ENCODE measurements around the gene OR2AT4.
"Not testable (repeated sequence)": the region's sequence is repeated elsewhere in the genome, so short reads cannot be mapped to it uniquely, and the experiment has no call there.

OR2AT4 gene

DNA sequence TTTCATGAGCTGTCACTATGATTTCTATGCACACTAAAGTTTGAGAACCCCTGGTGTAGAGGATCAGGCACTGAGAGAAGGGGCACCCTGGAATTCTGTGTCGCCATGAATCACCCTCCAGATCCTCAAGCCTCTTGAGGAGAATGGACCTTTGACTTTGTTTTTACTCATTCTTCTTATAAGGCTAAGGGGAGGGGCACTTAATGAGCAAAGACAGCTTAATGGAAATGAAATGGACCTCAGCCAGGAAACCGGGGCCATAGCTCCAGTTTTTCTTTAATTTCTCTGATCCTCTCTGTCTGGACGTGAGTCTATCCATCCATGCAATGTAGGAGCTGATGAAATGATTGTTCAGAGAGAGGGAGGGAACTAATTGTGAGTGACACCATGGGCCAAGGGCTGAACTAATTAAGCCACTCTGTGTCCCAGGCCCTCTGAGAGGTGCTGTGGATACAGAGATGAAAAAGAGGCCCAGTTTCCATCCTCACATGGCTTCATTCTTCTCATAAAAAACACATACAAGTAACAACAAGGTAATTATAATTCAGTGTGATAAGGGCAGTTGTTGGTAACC is 32.8 kb downstream of the OR2AT4 start:
- DNase-seq, result no peak

- no peak for DNase-seq
These were observed 37.4 kb downstream of the OR2AT4 start for GRCh38 chr11:75059299-75059698.

DNA sequence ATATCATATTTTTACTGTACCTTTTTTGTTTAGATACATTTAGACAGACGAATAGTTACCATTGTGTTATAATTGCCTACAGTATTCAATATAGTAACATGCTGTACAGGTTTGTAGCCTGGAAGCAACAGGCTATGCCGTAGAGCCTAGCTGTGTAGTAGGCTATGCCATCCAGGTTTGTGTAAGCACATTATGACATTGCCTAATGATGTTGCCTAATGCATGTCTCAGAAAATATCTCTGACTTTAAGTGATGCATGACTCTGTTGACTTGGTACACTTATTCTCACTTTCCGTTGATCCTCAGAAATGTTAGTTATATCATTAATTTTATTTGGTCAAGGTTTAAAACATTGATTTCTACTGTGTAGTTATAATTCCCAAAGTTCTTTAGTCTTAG is 39.9 kb downstream of the OR2AT4 start:
- no peak for DNase-seq

- DNase-seq, result no peak
These were observed 41.2 kb downstream of the OR2AT4 start for GRCh38 chr11:75055511-75055910.

- no peak for DNase-seq
These were observed 44.2 kb downstream of the OR2AT4 start for GRCh38 chr11:75052457-75052856.

- no peak for DNase-seq
These were observed 45.6 kb downstream of the OR2AT4 start for GRCh38 chr11:75051043-75051442.

DNA sequence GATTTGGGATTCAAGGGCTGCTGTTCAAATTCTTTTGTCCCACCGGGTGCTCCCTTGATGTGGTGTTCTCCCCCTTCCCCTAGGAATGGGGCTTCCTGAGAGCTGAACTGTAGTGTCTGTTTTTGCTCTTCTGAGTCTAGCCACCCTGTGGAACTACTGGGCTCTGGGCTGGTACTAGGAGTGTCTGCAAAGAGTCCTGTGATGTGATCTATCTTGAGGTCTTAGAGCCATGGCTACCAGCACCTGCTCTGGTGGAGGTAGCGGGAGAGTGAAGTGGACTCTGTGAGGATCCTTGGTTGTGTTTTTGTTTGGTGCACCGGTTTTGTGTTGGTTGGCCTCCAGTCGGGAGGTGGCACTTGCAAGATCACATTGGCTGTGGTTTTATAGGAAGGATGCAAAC is 46.2 kb downstream of the OR2AT4 start:
- no peak for DNase-seq

DNA sequence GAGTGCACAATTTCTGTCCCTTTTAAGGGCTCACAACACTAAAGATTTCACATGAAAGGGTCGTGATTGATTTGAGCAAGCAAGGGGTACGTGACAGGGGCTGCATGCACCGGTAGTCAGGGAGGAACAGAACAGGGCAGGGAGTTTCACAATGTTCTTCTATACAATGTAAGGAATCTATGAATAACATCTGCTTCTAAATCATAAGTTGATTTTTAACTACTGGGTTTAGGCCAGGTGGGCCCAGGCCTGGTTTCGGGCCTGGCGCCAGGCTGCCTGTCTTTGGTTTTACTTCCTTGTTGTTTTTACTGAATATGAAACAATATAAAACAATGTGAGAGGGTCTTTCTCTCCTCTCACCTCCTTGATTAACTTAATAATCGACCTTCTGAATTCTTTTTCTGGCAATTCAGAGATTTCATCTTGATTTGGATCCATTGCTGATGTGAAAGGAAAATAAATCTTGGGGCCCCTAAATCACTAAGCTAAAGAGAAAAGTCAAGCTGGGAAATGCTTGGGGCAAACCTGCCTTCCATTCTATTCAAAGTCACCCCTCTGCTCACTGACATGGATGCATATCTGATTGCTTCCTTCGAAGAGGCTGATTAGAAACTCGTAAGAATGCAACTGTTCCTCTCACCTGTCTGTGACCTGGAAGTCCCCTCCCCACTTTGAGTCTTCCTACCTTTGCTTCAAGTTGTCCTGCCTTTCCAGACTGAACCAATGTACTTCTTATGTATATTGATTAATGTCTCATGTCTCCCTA is 47.0 kb downstream of the OR2AT4 start:
- not testable (repeated sequence) for DNase-seq

DNA sequence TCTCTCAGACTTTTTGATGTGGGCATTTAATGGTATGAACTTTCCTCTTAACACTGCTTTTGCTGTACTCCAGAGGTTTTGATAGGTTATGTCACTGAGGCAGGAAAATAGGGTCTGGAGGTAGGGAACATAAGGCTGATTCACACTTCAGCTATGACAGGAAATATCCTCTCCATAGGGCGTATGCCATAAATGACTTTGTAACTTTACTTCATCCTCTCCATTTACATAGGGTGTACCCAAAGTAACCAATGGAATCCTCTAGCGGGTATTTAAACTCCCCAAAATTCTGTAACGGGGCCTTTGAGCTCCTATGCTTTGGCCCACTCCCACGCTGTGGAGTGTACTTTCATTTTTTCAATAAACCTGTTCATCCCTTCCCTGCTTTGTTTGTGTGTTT is 49.5 kb downstream of the OR2AT4 start:
- no peak for DNase-seq

- DNase-seq, result not testable (repeated sequence)
These were observed 50.0 kb downstream of the OR2AT4 start for GRCh38 chr11:75046668-75047067.

DNA sequence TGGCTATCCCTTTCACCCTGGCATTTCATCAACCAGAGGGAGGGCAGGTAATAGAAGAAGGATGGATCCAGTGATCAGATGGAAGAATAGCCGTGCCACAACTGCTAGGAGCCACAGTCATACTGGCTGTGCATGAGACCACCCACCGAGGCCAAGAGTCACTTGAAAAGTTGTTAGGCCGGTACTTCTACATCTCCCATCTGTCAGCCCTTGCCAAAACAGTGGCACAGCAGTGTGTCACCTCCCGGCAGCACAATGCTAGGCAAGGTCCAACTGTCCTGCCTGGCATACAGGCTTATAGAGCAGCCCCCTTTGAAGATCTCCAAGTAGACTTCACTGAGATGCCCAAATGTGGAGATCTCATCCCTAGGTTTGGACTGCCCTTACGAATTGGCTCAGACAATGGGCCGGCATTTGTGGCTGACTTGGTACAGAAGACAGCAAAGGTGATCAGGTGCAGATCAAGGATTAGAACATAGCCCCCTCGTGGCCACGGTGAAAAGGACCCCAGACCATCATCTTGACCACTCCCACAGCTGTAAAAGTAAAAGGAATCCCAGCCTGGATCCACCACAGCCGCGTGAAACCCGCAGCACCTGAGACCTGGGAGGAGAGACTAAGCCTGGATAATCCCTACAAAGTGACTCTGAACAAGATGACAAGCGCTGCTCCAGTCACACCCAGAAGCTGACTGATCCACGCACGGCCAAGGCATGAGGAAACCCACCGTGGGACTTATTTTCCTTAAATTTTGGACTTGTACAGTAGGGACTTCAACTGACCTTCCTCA is 52.1 kb downstream of the OR2AT4 start:
- not testable (repeated sequence) for DNase-seq

DNA sequence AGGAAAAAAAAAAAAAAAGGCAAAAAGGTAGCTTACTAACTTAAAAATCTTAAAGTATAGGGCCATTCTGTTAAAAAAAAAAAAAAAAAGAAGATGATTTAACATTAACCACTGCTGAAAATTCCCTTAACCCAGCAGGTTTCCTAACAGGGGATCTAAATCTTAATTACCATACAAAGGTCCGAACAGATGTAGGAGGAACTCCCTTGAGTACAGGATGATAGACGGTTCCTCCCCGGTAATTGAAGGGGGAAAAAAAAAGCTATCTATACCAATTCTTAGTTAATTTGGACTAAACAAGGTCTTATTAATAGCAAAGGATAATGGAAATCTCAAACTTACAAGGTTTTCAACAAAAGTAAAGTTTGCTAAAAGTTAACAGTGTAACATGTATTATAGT is 54.9 kb downstream of the OR2AT4 start:
- DNase-seq, result not testable (repeated sequence)

GRCh38 chr11:75041263-75041662 is 55.4 kb downstream of the OR2AT4 start:
- DNase-seq, result no peak

DNA sequence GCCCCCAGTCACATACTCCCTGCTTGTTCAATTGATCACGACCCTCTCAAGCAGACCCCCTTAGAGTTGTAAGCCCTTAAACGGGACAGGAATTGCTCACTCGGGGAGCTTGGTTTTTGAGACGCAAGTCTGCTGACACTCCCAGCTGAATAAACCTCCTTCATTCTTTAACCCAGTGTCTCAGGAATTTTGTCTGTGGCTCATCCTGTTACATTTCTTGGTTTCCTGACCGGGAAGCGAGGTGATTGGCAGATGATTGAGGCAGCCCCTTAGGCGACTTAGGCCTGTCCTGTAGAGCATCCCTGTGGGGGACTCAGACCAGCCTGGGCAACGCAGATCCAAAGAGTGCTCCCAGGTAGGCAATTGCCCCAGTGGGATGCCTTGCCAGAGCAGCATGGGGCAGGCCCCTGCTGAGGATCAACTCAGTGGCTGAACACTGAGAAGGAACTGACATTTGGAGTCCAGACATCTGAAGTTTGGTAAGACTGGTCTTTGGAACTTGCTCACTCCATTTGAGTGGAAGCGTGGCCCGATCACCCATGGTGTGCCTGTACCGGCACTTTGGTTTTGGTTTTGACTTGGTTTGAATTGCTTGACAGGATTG is 56.4 kb downstream of the OR2AT4 start:
- DNase-seq, result no peak

GRCh38 chr11:75035911-75036565 is 60.6 kb downstream of the OR2AT4 start:
- DNase-seq, result no peak

- no peak for DNase-seq
These were observed 61.4 kb downstream of the OR2AT4 start for GRCh38 chr11:75035256-75035655.

GRCh38 chr11:75033916-75034315 is 62.8 kb downstream of the OR2AT4 start:
- no peak for DNase-seq

- no peak for DNase-seq
These were observed 64.1 kb downstream of the OR2AT4 start for GRCh38 chr11:75032550-75032935.

- DNase-seq, result peak; percentile 19
These were observed 64.7 kb downstream of the OR2AT4 start for GRCh38 chr11:75031771-75032549.

Data from NCI-H187 treated with DMSO at 0.1 percent for 48 hours (cell line).